Measurements from ENCODE around the gene NAA80. TPM values are rescaled to one million over a fixed set of nuclear protein-coding genes. Genes with fewer than 3 reads are reported as not detected.

The NAA80 gene
- polyA plus RNA-seq, 2 of the 4 experiments (the other 2 are of a cell fraction) = 3.1 to 5.3 TPM

- peak overlapping the region; percentile 95 for H3K4me2 ChIP-seq
- WGBS (ENCODE audit: missing lambda C conversion rate) = no CpG with 5 or more reads among the region's 2 CpGs
Observed at GRCh38 chr3:50261505-50261904, 37.7 kb downstream of the NAA80 start.

GRCh38 chr3:50260942-50261441 is 38.2 kb downstream of the NAA80 start:
- H3K4me2 ChIP-seq = peak overlapping the region; percentile 95
- peaks cover 41% of the 10 kb centered on the region for H3K4me1 ChIP-seq
- H3K27ac ChIP-seq = peak overlapping the region; percentile 94 to 99
- ChIA-PET POLR2A (interaction anchor here (0.6 to 1.8 kb wide), 3 partner anchors 9 to 67 kb away, joined by 3 to 6 read pairs (median 4); partner anchors contain the start of genes HYAL3, NAA80 and TUSC2), CTCF (interaction anchor here (1.0 to 8.1 kb wide), 9 partner anchors 9 to 143 kb away, joined by 3 to 67 read pairs (median 5); partner anchors contain the start of gene GNAT1)
- FAIRE-seq (no peak), ATAC-seq (no peak), DNase-seq (ENCODE audit: low read depth in 1 of 2, low spot score in 1 of 2) (no peak)
- TF ChIP-seq KDM5A (IDR thresholded peaks at IDR 0.05) (no peak), CBX2 (IDR thresholded peaks at IDR 0.05; ENCODE audit: borderline replicate concordance, low read depth) (no peak), ZNF302 (CRISPR knock-in tag; IDR thresholded peaks at IDR 0.05) (no peak), GATA3 (IDR thresholded peaks at IDR 0.05; ENCODE audit: borderline replicate concordance) (no peak), KDM1A (IDR thresholded peaks at IDR 0.05; ENCODE audit: low read depth) (no peak), SREBF2 (IDR thresholded peaks at IDR 0.05) (no peak), RFX5 (IDR thresholded peaks at IDR 0.05) (no peak), POLR2AphosphoS2 (conservative IDR thresholded peaks at IDR 0.05; ENCODE audit: low read length) (no peak)
- 100% methylated on average over 2 of the region's 5 CpGs for WGBS (ENCODE audit: missing lambda C conversion rate)
- H3K4me3 ChIP-seq = peak overlapping the region; percentile 85
- no peaks in the 10 kb centered on the region for H3K9me3 ChIP-seq

More at GRCh38 chr3:50261505-50261904, 37.7 kb downstream of the NAA80 start:
- CTCF ChIA-PET = interaction anchor here (1.0 to 8.1 kb wide), 6 partner anchors 13 to 144 kb away, joined by 3 to 67 read pairs (median 40); partner anchors contain the start of gene GNAT1
- FAIRE-seq (no peak), ATAC-seq (no peak), DNase-seq (ENCODE audit: low read depth in 1 of 2, low spot score in 1 of 2) (no peak)
- POLR2A ChIA-PET = interaction anchor here (0.6 to 1.8 kb wide), 3 partner anchors 9 to 66 kb away, joined by 3 to 6 read pairs (median 4); partner anchors contain the start of genes HYAL3, NAA80 and TUSC2
- Histone ChIP-seq H3K9me3 (no peaks in the 10 kb centered on the region), H3K4me1 (peaks cover 45% of the 10 kb centered on the region), H3K27ac (peak overlapping the region; percentile 94 to 99; a peak in 4 of 6 replicates), H3K4me3 (no peak overlapping the region)
- no peak for TF ChIP-seq ZNF302 (CRISPR knock-in tag; IDR thresholded peaks at IDR 0.05)
- no peak for TF ChIP-seq POLR2AphosphoS2 (conservative IDR thresholded peaks at IDR 0.05; ENCODE audit: low read length)
- no peak for TF ChIP-seq CEBPB (IDR thresholded peaks at IDR 0.05)
- no peak for TF ChIP-seq PHF8 (IDR thresholded peaks at IDR 0.05; ENCODE audit: borderline replicate concordance, low read depth)
- no peak for TF ChIP-seq CBX2 (IDR thresholded peaks at IDR 0.05; ENCODE audit: borderline replicate concordance, low read depth)
- TF ChIP-seq HEYL (CRISPR knock-in tag; IDR thresholded peaks at IDR 0.05) = no peak
- TF ChIP-seq NPAS2 (CRISPR knock-in tag; IDR thresholded peaks at IDR 0.05; ENCODE audit: borderline replicate concordance) = no peak
- no peak for TF ChIP-seq ATOH8 (CRISPR knock-in tag; IDR thresholded peaks at IDR 0.05; ENCODE audit: low read depth)
- no peak for TF ChIP-seq EHF (CRISPR knock-in tag; IDR thresholded peaks at IDR 0.05)
- TF ChIP-seq FOSB (CRISPR knock-in tag; IDR thresholded peaks at IDR 0.05) = no peak
- no peak for TF ChIP-seq RARB (CRISPR knock-in tag; IDR thresholded peaks at IDR 0.05)
- no peak for TF ChIP-seq FOSL2 (IDR thresholded peaks at IDR 0.05)
- TF ChIP-seq FOSL2 (CRISPR knock-in tag; IDR thresholded peaks at IDR 0.05) = no peak
- TF ChIP-seq POLR2A (IDR thresholded peaks at IDR 0.05; ENCODE audit: low read length) = no peak
- TF ChIP-seq ZSCAN20 (CRISPR knock-in tag; IDR thresholded peaks at IDR 0.05) = no peak
- TF ChIP-seq JUN (IDR thresholded peaks at IDR 0.05) = no peak
- no peak for TF ChIP-seq HOXB13 (CRISPR knock-in tag; IDR thresholded peaks at IDR 0.05; ENCODE audit: low read depth)
- TF ChIP-seq SREBF2 (IDR thresholded peaks at IDR 0.05) = no peak
- TF ChIP-seq PBX3 (IDR thresholded peaks at IDR 0.05) = no peak
- TF ChIP-seq EHMT2 (IDR thresholded peaks at IDR 0.05; ENCODE audit: low read depth) = no peak
- TF ChIP-seq RNF2 (IDR thresholded peaks at IDR 0.05; ENCODE audit: borderline replicate concordance, low read depth) = no peak

Data from A549 (cell line).